Testis (tissue), 2 donors: Measurements from ENCODE around the gene RGS6.

Experiments
- CTCF ChIP-seq, 3 experiments: fragments of 450-650 bp in 2 of 3; fragments of 200-600 bp in 1 of 3; sonication (generic) in 1 of 3; IDR thresholded peaks; one replicate each; pipeline ENCODE4 v1.5.1; 2016 to 2019; ENCODE audit warnings: antibody characterized with exemption in 3 of 3, mild to moderate bottlenecking in 2 of 3, moderate library complexity in 1 of 3
- POLR2A ChIP-seq: fragments of 450-650 bp; IDR thresholded peaks from one replicate; pipeline ENCODE4 v1.6.1; 2017; ENCODE audit warnings: antibody characterized with exemption, mild to moderate bottlenecking, moderate library complexity

- no peak for TF ChIP-seq CTCF (IDR thresholded peaks at IDR 0.05)
- no peak for TF ChIP-seq POLR2A
Observed at GRCh38 chr14:72527591-72527990, 595.4 kb downstream of the RGS6 start.
